Endothelial cell of hepatic sinusoid (primary cell): ENCODE measurements around the gene KATNIP.
"Not testable (repeated sequence)": the region's sequence is repeated elsewhere in the genome, so short reads cannot be mapped to it uniquely, and the experiment has no call there.

Experiments
- in situ Hi-C: cut with HindIII; loops from 2 replicates; pipeline ENCODE4 v1.10.0; 2017; ENCODE audit warnings: low sequenced_read_pairs

The KATNIP gene

GRCh38 chr16:27531826-27532800, 17.8 kb upstream of the KATNIP start:
- in situ Hi-C loops: no loop called here

GRCh38 chr16:27534256-27534655, 15.7 kb upstream of the KATNIP start:
- in situ Hi-C loops: no loop called here

DNA sequence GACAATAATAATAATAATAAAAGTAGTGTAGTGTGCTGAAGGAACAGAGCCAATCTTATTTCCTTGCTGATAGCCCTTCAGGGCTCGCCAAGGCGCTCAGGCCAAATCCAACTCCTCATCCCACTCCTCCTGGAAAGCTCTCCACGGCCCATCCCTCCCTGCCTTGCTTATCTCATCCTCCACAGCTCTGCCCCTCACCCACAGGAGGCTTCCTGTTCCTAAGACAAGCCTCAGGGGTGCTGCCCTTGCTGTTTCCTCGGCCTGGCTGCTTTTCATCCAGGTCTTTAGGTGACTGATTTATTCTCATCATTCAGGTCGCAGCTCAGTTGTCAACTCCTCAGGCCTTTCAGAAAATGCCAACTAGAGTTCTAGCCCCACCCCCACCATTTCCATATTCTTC, 11.4 kb upstream of the KATNIP start:
- in situ Hi-C loops: no loop called here

DNA sequence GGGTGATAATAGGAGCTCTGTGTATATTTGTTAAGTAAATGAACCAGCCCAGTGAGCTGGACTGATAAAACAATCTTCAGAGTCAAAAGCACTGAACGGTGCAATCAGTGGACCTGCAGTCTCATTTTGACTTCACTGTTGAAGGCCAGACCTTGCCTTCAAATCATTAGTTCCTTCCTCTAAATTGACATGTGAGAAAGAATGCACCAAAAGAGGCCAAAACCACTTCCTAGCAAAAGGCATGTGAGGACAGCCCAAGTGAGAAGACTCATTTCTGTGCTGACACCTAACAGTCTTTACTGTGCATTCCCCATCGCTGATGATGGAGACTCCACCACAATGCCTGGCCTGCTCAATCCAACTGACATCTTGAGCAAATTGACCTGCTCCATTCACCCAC, 10.8 kb upstream of the KATNIP start:
- in situ Hi-C loops: no loop called here

GRCh38 chr16:27539636-27540035, 10.3 kb upstream of the KATNIP start:
- in situ Hi-C loops: loop anchor here (5.0 kb wide), 1 partner anchor 42 kb away; no protein-coding TSS in a partner anchor

- in situ Hi-C loops: loop anchor here (5.0 kb wide), 1 partner anchor 46 kb away; no protein-coding TSS in a partner anchor
Measured at GRCh38 chr16:27543801-27544200, 6.1 kb upstream of the KATNIP start.

GRCh38 chr16:27544671-27545070, 5.3 kb upstream of the KATNIP start:
- in situ Hi-C loops: loop anchor here (5.0 kb wide), 1 partner anchor 47 kb away; no protein-coding TSS in a partner anchor

- in situ Hi-C loops: no loop called here
Measured at GRCh38 chr16:27547134-27547533, 2.8 kb upstream of the KATNIP start.

DNA sequence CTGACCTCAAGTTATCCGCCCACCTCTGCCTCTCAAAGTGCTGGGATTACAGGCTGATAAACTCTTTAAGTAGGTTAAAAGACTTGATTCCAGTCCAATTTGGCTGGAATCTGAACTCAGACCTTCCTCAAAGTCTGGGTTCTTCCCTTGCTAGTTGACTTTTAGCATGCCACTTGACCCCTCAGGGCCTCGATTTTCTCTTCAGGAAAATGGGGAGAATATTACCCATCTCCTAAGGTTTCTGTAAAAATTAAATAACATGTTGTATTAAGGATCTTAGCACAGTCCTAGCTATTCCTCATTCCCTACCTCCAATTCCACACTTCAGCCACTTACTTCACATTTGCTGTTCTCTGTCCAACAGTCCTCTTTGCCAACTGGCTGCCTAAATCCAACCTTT, 2.1 kb upstream of the KATNIP start:
- in situ Hi-C loops: no loop called here

DNA sequence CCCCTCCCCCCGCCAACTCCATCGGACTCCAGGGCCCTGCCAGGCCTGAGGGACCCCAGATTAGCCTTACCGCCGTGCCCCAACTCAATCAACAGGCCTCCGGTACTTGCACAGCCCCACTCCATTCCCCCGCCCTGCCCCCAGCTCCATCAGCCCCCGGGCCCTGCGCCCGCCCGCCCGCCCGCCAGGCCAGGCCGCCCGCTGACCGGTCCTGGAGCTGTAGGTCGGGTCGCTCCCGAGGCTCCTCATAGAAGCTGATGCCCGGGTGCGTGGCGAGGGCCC, 539 bp upstream of the KATNIP start:
- in situ Hi-C loops: no loop called here

GRCh38 chr16:27550582-27550920, 607 bp downstream of the KATNIP start:
- in situ Hi-C loops: no loop called here

DNA sequence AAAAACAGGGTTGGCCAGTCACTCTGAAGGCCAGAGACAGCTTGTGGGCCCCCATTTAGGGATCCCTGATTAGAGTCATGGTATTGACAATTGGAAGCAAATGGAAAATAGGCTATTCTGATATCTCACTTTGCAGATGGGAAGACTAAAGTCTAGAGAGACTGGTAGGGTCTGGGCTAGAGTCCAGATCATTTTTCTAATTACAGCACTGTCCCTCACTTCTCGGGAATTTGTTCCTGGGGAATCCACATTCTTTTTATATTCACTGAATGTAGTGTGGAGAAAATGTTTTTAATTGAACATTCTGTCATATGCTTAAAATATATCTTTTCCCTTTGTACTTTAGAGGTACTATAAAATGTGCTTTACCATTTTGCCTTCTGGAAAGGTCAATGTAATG, 1.1 kb downstream of the KATNIP start:
- in situ Hi-C loops: no loop called here

DNA sequence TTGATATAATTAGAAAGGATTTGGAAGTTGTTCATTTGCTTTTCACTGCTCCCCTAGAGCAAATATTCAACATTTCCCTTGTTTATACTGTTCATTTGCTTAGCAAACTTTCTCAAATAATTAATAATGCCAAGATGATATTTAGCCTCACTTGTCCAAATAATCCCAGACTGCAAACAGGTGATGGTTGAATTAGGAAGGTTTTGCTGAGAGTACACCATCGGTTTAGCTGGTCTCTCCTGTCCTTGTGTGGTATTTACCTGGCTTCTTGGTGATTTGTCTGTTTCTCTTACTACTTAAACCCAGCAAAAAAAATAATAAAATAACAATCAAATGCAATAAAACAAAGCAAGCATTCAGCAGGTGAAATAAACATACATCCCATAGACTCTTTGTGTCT, 6.5 kb downstream of the KATNIP start:
- in situ Hi-C loops: no loop called here

DNA sequence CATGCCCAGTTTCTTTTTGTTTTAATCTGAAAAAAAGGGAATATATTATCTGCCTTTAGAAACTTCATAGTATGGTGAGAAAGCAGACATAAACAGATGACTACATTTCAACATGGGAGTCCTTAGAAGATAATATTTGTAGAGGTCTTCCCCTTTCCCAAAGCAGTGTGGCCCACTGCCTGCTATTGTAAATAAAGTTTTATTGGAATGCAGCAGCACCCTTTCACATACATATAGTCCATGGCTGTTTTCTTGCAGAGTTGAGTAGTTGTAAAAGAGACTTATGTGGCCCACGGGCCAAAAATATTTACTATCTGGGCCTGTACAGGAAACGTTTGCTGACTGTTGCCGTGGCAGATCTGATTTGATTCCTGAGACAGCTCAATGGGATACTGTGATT, 8.5 kb downstream of the KATNIP start:
- in situ Hi-C loops: no loop called here

DNA sequence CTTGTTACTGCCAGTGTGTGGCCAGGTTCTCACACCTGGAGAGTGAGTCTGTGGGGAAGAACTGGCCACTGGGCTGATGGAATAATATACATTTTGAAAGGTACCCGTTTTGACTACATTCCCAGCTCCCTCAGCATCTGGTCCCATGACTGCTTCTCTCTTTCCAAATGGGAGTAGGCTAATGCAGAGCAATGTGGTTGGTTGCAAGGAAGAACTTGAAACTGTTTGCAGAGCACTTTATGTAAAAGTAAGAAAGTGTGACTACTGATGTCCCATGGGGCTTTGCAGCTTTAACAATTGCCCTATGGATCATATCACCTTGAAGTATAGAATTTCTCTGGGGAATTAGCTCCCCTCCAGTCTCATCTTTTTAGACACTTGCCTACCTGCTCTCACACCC, 9.0 kb downstream of the KATNIP start:
- in situ Hi-C loops: no loop called here

GRCh38 chr16:27561216-27561615, 11.3 kb downstream of the KATNIP start:
- in situ Hi-C loops: no loop called here

- in situ Hi-C loops: no loop called here
Measured at GRCh38 chr16:27564224-27564623, 14.3 kb downstream of the KATNIP start.

GRCh38 chr16:27566417-27566816, 16.5 kb downstream of the KATNIP start:
- in situ Hi-C loops: no loop called here

DNA sequence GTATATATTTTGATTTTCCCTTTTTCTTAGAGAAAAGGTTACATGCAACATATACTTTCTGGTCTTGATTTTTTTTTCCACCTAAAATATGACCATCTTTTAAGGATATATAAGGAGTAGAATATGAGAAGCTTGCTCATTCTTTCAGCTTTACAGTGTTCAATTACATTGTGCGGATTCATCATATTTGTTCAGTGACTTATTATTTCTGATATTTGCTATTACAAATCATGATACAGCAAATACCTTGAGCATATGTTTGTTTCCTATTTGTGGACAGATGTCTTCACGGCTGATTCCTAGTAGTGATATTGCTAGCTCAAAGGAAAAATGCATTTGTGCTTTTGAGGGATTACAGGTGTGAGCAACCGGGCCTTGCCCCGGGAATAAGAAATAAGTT, 18.1 kb downstream of the KATNIP start:
- in situ Hi-C loops: no loop called here

DNA sequence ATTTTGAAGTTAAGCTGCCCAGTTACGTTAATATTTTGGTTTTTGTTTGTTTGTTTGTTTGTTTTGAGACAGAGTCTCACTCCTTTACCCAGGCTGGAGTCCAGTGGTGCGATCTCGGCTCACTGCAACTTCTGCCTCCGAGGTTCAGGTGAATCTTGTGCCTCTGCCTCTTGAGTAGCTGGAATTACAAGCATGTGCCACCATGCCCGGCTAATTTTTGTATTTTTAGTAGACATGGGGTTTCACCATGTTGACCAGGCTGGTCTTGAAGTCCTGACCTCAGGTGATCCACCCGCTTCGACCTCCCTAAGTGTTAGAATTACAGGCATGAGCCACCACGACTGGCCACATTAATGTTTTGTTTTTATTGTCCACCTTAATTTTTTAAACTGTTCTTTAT, 21.0 kb downstream of the KATNIP start:
- in situ Hi-C loops: not testable (repeated sequence)

DNA sequence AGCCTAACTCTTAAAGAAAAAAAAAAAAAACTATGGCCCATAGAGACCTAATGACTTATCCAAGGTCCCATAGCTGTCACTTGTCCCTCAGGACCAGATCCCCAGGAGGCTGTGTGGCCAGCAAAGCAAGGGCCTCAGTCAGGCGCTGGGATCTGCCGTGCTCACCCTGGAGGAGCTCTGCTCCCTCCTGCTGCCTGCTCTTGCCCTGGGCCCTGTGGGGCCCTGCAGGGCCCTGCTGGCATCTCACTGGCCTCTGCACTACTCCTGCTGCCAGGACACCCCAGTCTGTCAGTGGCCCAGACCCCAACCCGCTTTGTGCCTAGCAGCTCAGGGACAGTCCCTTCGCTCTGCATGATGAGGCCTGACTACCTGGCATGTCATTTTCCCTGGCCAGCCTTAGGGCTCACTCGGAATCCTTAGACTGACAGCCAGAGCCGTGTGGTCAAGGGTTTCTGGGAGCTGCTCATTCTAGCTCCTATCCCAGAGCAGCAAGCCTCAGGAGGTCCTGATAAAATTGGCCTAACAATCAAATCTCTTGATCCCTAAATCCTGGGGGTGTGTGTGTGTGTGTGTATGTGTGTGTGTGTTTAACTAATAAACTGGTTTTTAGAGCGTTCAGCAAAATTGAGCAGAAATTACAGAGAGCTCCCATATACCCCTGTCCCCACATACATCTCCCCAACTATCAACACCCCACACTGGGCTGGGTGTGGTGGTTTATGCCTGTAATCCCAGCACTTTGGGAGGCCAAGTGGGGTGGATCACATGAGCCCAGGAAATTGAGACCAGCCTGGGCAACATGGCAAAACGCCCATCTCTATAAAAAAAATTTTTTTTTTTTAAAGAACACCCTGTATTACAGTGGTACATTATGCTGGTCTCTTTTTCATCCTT, 21.7 kb downstream of the KATNIP start:
- in situ Hi-C loops: no loop called here

DNA sequence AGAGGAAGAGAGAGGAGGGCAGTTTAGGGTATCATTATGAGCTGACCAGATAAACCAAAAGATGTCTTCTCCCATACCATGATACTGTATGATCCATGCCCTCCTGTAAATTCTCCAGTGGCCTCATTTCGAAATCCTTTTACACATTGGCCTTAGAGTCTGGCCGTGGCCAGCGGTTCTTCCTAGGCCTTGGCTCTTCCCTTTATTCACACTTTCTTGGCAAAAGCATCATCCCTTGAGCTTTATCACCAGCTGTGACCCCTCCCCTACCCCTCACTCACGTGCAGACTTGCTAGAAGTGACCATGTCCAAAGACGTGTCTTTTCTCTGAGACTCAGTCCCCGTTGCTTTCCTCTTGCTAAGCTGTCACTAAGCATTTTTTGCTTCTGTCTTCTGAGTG, 22.8 kb downstream of the KATNIP start:
- in situ Hi-C loops: no loop called here
